HAP-1 (cell line): ENCODE measurements around the gene PAX5.

Source experiments
- DNase-seq, 2 experiments: peaks; one replicate each; pipeline ENCODE4 v3.0.0-alpha.2; 2016 to 2020; ENCODE audit warnings: low spot score in 2 of 2
- H3K27me3 ChIP-seq: fragments of 250-450 bp; sonication (Bioruptor Pico); 2 replicates; pipeline ENCODE4 v1.5.1; 2020; ENCODE audit warnings: low read depth, mild to moderate bottlenecking, moderate library complexity
- H3K36me3 ChIP-seq: fragments of 250-450 bp; sonication (Bioruptor Pico); replicated peaks from 2 replicates; pipeline ENCODE4 v1.5.1; 2020; ENCODE audit warnings: mild to moderate bottlenecking
- H3K4me1 ChIP-seq: fragments of 250-450 bp; sonication (Bioruptor Pico); 2 replicates; pipeline ENCODE4 v1.5.1; 2020; ENCODE audit warnings: mild to moderate bottlenecking
- H3K4me3 ChIP-seq: fragments of 250-450 bp; sonication (Bioruptor Pico); 2 replicates; pipeline ENCODE4 v1.5.1; 2020; ENCODE audit warnings: mild to moderate bottlenecking, moderate library complexity
- H3K9me3 ChIP-seq: fragments of 250-450 bp; sonication (Bioruptor Pico); 2 replicates; pipeline ENCODE4 v1.5.1; 2020; ENCODE audit warnings: mild to moderate bottlenecking, moderate library complexity
- in situ Hi-C: fragments of 300-500 bp; cut with MboI; formaldehyde crosslinking; loops from 3 replicates; pipeline ENCODE4 v1.14.3; 2020; ENCODE audit warnings: low sequenced_read_pairs, inconsistent platforms, mixed read lengths

Gene PAX5

GRCh38 chr9:36940500-36940853 lies 93.6 kb downstream of the PAX5 start:
- Histone ChIP-seq H3K4me1 (peaks cover 2% of the 10 kb centered on the region; the same call in 1 of the 2 replicates), H3K36me3 (no peaks in the 10 kb centered on the region), H3K9me3 (no peaks in the 10 kb centered on the region), H3K4me3 (no peak overlapping the region), H3K27me3 (peaks cover 9% of the 10 kb centered on the region)
- in situ Hi-C loops = no loop called here
- DNase-seq = no peak

- H3K4me1 ChIP-seq = peaks cover 2% of the 10 kb centered on the region; the same call in 1 of the 2 replicates
- no peaks in the 10 kb centered on the region for H3K9me3 ChIP-seq
- peaks cover 9% of the 10 kb centered on the region for H3K27me3 ChIP-seq
- no peaks in the 10 kb centered on the region for H3K36me3 ChIP-seq
- in situ Hi-C loops = no loop called here
- no peak for DNase-seq
- no peak overlapping the region for H3K4me3 ChIP-seq
Measured at GRCh38 chr9:36939655-36940499, 94.2 kb downstream of the PAX5 start.

GRCh38 chr9:36939214-36939613 lies 94.9 kb downstream of the PAX5 start:
- Histone ChIP-seq H3K4me3 (no peak overlapping the region), H3K36me3 (no peaks in the 10 kb centered on the region), H3K27me3 (peaks cover 9% of the 10 kb centered on the region), H3K4me1 (peaks cover 2% of the 10 kb centered on the region; the same call in 1 of the 2 replicates), H3K9me3 (no peaks in the 10 kb centered on the region)
- in situ Hi-C loops = no loop called here
- no peak for DNase-seq

GRCh38 chr9:36938617-36939016 lies 95.5 kb downstream of the PAX5 start:
- no peaks in the 10 kb centered on the region for H3K36me3 ChIP-seq
- DNase-seq = peak in 1 of 2 experiments; percentile 17
- no peaks in the 10 kb centered on the region for H3K9me3 ChIP-seq
- H3K27me3 ChIP-seq = peaks cover 9% of the 10 kb centered on the region
- H3K4me3 ChIP-seq = no peak overlapping the region
- peaks cover 2% of the 10 kb centered on the region; the same call in 1 of the 2 replicates for H3K4me1 ChIP-seq
- in situ Hi-C loops = no loop called here

- no peak for DNase-seq
Measured at GRCh38 chr9:36937951-36938350, 96.1 kb downstream of the PAX5 start.

GRCh38 chr9:36937346-36937745 lies 96.7 kb downstream of the PAX5 start:
- DNase-seq = no peak
- Histone ChIP-seq H3K27me3 (peaks cover 9% of the 10 kb centered on the region), H3K4me1 (peaks cover 2% of the 10 kb centered on the region; the same call in 1 of the 2 replicates), H3K36me3 (no peaks in the 10 kb centered on the region), H3K4me3 (no peak overlapping the region), H3K9me3 (no peaks in the 10 kb centered on the region)
- in situ Hi-C loops = no loop called here

More at GRCh38 chr9:36937951-36938350, 96.1 kb downstream of the PAX5 start:
- H3K4me1 ChIP-seq = peaks cover 2% of the 10 kb centered on the region; the same call in 1 of the 2 replicates
- H3K27me3 ChIP-seq = peaks cover 9% of the 10 kb centered on the region
- no peaks in the 10 kb centered on the region for H3K9me3 ChIP-seq
- no peaks in the 10 kb centered on the region for H3K36me3 ChIP-seq
- in situ Hi-C loops = no loop called here
- no peak overlapping the region for H3K4me3 ChIP-seq

GRCh38 chr9:36936498-36936831 lies 97.6 kb downstream of the PAX5 start:
- H3K4me1 ChIP-seq = peaks cover 2% of the 10 kb centered on the region; the same call in 1 of the 2 replicates
- no peaks in the 10 kb centered on the region for H3K9me3 ChIP-seq
- in situ Hi-C loops = no loop called here
- DNase-seq = no peak
- no peak overlapping the region for H3K4me3 ChIP-seq
- H3K27me3 ChIP-seq = peaks cover 9% of the 10 kb centered on the region
- H3K36me3 ChIP-seq = no peaks in the 10 kb centered on the region

- in situ Hi-C loops = no loop called here
- H3K4me3 ChIP-seq = no peak overlapping the region
- no peaks in the 10 kb centered on the region for H3K9me3 ChIP-seq
- peaks cover 9% of the 10 kb centered on the region for H3K27me3 ChIP-seq
- peaks cover under 1% of the 10 kb centered on the region; the same call in 1 of the 2 replicates for H3K4me1 ChIP-seq
- DNase-seq = no peak
- no peaks in the 10 kb centered on the region for H3K36me3 ChIP-seq
Measured at GRCh38 chr9:36935768-36936497, 98.1 kb downstream of the PAX5 start.

- no peaks in the 10 kb centered on the region for H3K36me3 ChIP-seq
- in situ Hi-C loops = no loop called here
- H3K27me3 ChIP-seq = peaks cover 9% of the 10 kb centered on the region
- H3K4me1 ChIP-seq = no peaks in the 10 kb centered on the region
- no peaks in the 10 kb centered on the region for H3K9me3 ChIP-seq
- DNase-seq = no peak
- no peak overlapping the region for H3K4me3 ChIP-seq
Measured at GRCh38 chr9:36935332-36935731, 98.7 kb downstream of the PAX5 start.

- Histone ChIP-seq H3K4me3 (no peak overlapping the region), H3K36me3 (no peaks in the 10 kb centered on the region), H3K9me3 (no peaks in the 10 kb centered on the region), H3K27me3 (peaks cover 9% of the 10 kb centered on the region), H3K4me1 (no peaks in the 10 kb centered on the region)
- DNase-seq = no peak
- in situ Hi-C loops = no loop called here
Measured at GRCh38 chr9:36934478-36935065, 99.5 kb downstream of the PAX5 start.

GRCh38 chr9:36933676-36934215 lies 100.3 kb downstream of the PAX5 start:
- in situ Hi-C loops = no loop called here
- Histone ChIP-seq H3K27me3 (peaks cover 9% of the 10 kb centered on the region), H3K4me3 (no peak overlapping the region), H3K9me3 (no peaks in the 10 kb centered on the region), H3K36me3 (no peaks in the 10 kb centered on the region), H3K4me1 (no peaks in the 10 kb centered on the region)
- DNase-seq = no peak

- no peaks in the 10 kb centered on the region for H3K9me3 ChIP-seq
- H3K4me3 ChIP-seq = no peak overlapping the region
- DNase-seq = no peak
- H3K27me3 ChIP-seq = no peaks in the 10 kb centered on the region; the same call in 1 of the 2 replicates
- H3K36me3 ChIP-seq = no peaks in the 10 kb centered on the region
- H3K4me1 ChIP-seq = no peaks in the 10 kb centered on the region
- in situ Hi-C loops = no loop called here
Measured at GRCh38 chr9:36932198-36932597, 101.9 kb downstream of the PAX5 start.

- Histone ChIP-seq H3K27me3 (no peaks in the 10 kb centered on the region), H3K9me3 (no peaks in the 10 kb centered on the region), H3K4me3 (no peak overlapping the region), H3K36me3 (no peaks in the 10 kb centered on the region), H3K4me1 (no peaks in the 10 kb centered on the region)
- DNase-seq = no peak
- in situ Hi-C loops = no loop called here
Measured at GRCh38 chr9:36930941-36931340, 103.1 kb downstream of the PAX5 start.

- Histone ChIP-seq H3K27me3 (no peaks in the 10 kb centered on the region), H3K4me1 (no peaks in the 10 kb centered on the region), H3K36me3 (no peaks in the 10 kb centered on the region), H3K4me3 (no peak overlapping the region), H3K9me3 (no peaks in the 10 kb centered on the region)
- in situ Hi-C loops = no loop called here
- no peak for DNase-seq
Measured at GRCh38 chr9:36929350-36929675, 104.8 kb downstream of the PAX5 start.
